Measurements from ENCODE around the gene FGF22.

Gene FGF22

DNA sequence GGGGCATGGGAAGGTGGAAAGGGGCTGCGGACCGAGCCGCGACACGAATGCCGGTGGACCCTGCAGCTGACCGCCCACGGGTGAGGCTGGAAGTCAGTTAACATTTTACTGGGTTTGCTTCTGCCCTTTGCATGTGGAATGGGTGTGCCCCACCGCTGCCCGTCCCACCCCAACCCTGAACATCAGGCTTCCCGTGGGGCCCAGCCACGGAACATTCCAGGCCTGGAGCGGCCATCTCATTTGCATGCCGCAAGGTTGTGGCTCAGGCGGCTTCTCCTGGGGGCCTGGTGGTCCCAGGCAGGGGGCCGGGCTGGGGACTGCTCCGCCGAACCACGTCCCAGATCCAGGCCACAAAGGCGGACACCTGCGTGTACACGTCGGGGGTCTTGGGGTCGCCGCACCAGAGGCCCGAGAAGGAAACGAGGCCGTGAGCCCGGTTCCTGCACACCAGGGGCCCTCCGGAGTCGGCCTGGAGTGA lies 45.8 kb downstream of the FGF22 start:
- in situ Hi-C loops (cut with MboI; ENCODE audit: low pct_unique_long_range_greater_than_20kb, low sequenced_read_pairs, unreplicated experiment) = no loop called here
- TF ChIP-seq, protein P1, sequence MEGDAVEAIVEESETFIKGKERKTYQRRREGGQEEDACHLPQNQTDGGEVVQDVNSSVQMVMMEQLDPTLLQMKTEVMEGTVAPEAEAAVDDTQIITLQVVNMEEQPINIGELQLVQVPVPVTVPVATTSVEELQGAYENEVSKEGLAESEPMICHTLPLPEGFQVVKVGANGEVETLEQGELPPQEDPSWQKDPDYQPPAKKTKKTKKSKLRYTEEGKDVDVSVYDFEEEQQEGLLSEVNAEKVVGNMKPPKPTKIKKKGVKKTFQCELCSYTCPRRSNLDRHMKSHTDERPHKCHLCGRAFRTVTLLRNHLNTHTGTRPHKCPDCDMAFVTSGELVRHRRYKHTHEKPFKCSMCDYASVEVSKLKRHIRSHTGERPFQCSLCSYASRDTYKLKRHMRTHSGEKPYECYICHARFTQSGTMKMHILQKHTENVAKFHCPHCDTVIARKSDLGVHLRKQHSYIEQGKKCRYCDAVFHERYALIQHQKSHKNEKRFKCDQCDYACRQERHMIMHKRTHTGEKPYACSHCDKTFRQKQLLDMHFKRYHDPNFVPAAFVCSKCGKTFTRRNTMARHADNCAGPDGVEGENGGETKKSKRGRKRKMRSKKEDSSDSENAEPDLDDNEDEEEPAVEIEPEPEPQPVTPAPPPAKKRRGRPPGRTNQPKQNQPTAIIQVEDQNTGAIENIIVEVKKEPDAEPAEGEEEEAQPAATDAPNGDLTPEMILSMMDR (IDR thresholded peaks at IDR 0.05; ENCODE audit: extremely low read depth, insufficient read depth, missing control alignments) = no peak
- no peak for DNase-seq (ENCODE audit: low spot score)

GRCh38 chr19:686589-687297 lies 47.1 kb downstream of the FGF22 start:
- in situ Hi-C loops (cut with MboI; ENCODE audit: low pct_unique_long_range_greater_than_20kb, low sequenced_read_pairs, unreplicated experiment) = no loop called here
- TF ChIP-seq, protein P1 (IDR thresholded peaks at IDR 0.05; ENCODE audit: extremely low read depth, insufficient read depth, missing control alignments) = no peak
- no peak for DNase-seq (ENCODE audit: low spot score)

GRCh38 chr19:687569-688166 lies 48.0 kb downstream of the FGF22 start:
- in situ Hi-C loops (cut with MboI; ENCODE audit: low pct_unique_long_range_greater_than_20kb, low sequenced_read_pairs, unreplicated experiment) = no loop called here
- no peak for DNase-seq (ENCODE audit: low spot score)
- TF ChIP-seq, protein P1 (IDR thresholded peaks at IDR 0.05; ENCODE audit: extremely low read depth, insufficient read depth, missing control alignments) = no peak

DNA sequence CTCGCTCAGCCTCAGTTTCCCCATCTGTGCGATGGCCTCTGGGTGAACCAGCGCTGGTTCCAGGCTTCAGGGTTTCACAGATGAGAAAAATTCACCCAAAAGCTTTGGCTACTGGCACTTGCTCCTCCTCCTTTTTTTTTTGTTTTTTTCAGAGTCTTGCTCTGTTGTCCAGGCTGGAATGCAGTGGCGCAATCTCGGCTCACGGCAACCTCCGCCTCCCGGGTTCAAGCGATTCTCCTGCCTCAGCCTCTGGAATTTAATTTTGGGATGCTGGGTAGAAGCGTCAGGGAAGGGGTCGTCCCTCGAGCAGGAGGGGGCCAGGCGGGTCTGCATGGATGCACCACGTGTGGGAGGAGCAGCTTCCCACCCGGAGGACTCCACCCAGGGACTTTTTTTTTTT lies 48.5 kb downstream of the FGF22 start:
- DNase-seq (ENCODE audit: low spot score) = no peak
- TF ChIP-seq, protein P1 (IDR thresholded peaks at IDR 0.05; ENCODE audit: extremely low read depth, insufficient read depth, missing control alignments) = no peak
- in situ Hi-C loops (cut with MboI; ENCODE audit: low pct_unique_long_range_greater_than_20kb, low sequenced_read_pairs, unreplicated experiment) = no loop called here

DNA sequence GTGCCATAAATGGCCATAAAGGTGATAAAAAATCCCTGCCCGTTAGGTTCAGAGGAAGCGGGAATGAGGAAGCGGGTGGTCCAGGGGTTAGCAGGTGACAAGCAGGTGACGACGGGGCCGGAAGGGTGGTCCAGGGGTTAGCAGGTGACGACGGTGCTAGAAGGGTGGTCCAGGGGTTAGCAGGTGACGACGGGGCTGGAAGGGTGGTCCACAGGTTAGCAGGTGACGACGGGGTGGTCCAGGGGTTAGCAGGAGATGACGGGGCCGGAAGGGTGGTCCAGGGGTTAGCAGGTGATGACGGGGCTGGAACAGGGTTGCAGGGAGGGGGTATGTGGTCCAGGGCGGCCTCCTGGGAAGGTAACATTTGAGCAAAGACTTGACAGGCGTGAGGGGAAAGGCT lies 49.3 kb downstream of the FGF22 start:
- TF ChIP-seq, protein P1 (IDR thresholded peaks at IDR 0.05; ENCODE audit: extremely low read depth, insufficient read depth, missing control alignments) = no peak
- no peak for DNase-seq (ENCODE audit: low spot score)
- in situ Hi-C loops (cut with MboI; ENCODE audit: low pct_unique_long_range_greater_than_20kb, low sequenced_read_pairs, unreplicated experiment) = no loop called here

- DNase-seq (ENCODE audit: low spot score) = no peak
- in situ Hi-C loops (cut with MboI; ENCODE audit: low pct_unique_long_range_greater_than_20kb, low sequenced_read_pairs, unreplicated experiment) = no loop called here
- TF ChIP-seq, protein P1 (IDR thresholded peaks at IDR 0.05; ENCODE audit: extremely low read depth, insufficient read depth, missing control alignments) = no peak
These were observed 50.5 kb downstream of the FGF22 start for GRCh38 chr19:690203-690602.

Data from GM13977 (cell line).